ENCODE measurements around the gene PPHLN1. TPM values are rescaled to one million over a fixed set of nuclear protein-coding genes. Genes with fewer than 3 reads are reported as not detected.

Gene PPHLN1
- total RNA-seq, 1 donor: 75.1 TPM

DNA sequence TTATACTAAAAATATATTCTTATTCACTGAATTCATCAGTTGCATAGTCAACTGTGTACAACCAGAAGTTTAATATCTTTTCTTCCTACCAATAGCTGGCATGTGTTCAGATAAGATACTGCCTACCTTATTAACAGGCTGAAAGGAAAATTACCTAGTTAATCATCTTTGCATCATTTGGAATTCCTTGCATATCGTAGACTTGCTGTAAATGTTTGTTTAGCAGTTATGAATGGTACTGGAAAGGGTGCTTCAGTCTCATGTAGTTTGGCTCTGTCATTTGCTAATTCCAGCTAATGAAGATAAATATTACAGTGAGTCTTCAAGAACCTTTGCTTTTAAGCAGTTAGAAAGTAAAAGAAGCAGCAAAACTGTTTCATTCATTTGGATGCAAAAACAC, 84.4 kb downstream of the PPHLN1 start:
- no peak for DNase-seq (ENCODE audit: low read depth)
- no peak overlapping the region for H3K4me3 ChIP-seq (ENCODE audit: low read depth, low read length)
- TF ChIP-seq, protein P1, sequence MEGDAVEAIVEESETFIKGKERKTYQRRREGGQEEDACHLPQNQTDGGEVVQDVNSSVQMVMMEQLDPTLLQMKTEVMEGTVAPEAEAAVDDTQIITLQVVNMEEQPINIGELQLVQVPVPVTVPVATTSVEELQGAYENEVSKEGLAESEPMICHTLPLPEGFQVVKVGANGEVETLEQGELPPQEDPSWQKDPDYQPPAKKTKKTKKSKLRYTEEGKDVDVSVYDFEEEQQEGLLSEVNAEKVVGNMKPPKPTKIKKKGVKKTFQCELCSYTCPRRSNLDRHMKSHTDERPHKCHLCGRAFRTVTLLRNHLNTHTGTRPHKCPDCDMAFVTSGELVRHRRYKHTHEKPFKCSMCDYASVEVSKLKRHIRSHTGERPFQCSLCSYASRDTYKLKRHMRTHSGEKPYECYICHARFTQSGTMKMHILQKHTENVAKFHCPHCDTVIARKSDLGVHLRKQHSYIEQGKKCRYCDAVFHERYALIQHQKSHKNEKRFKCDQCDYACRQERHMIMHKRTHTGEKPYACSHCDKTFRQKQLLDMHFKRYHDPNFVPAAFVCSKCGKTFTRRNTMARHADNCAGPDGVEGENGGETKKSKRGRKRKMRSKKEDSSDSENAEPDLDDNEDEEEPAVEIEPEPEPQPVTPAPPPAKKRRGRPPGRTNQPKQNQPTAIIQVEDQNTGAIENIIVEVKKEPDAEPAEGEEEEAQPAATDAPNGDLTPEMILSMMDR (IDR thresholded peaks at IDR 0.05; ENCODE audit: insufficient read depth, low read depth, low read length): no peak

DNA sequence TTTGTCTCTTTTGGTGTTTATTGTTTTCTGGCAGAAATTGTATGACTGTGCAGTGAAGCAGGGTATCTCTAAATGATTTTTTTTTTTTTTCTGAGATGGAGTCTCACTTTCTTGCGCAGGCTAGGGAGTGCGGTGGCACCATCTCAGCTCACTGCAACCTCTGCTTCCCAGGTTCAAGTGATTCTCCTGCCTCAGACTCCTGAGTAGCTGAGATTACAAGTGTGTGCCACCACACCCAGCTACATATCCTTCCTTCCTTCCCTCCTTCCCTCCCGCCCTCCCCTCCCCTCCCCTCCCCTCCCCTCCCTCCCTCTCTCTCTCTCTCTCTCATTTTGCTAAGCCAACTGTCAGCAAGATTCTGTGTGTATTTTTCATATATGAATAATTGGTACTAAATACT, 94.4 kb downstream of the PPHLN1 start:
- DNase-seq (ENCODE audit: low read depth): no peak
- TF ChIP-seq, protein P1 (IDR thresholded peaks at IDR 0.05; ENCODE audit: insufficient read depth, low read depth, low read length): no peak
- no peak overlapping the region for H3K4me3 ChIP-seq (ENCODE audit: low read depth, low read length)

DNA sequence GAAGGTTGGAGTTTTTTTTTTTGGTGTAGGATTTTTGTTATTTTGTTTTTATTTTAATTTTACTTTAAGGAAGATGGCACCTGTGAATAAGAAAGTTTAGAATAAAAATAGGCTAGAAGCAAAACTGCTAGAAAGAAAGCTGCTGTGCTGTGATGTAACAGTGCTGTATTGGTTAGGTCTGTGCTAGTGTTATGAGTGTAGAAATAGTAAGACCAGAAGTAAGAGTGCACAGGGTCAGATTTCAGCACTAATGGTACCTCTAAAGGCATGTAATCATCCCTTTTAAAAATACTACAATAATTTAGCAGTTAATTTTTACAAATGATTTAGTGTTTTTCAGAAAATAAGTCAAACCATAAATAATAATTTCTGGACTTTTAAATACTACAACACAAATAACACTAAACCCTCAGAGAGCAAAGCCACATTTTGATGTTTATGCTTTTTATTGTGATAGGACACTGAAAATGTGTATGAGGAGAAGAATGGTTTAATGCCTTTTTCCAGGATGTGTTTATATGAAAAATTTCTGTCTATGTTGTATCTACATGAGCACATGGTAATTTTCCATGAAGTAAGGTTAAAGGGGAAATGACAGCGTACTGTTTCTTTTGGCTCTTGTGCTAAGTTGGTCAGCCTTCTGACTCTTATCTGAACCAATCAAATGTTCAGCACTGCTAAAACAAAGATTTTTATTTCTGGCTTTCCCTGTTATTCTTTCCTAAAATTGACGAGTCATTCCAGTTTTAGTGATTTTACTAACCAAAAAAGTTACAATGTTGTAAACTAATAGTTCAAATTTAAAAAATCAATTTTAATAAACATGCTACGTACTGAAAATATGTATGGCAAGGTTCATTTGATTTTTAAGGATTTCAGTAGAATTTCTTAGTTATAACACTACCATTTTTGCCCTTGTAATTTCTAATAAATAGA, 96.1 kb downstream of the PPHLN1 start:
- no peak overlapping the region for H3K4me3 ChIP-seq (ENCODE audit: low read depth, low read length)
- TF ChIP-seq, protein P1 (IDR thresholded peaks at IDR 0.05; ENCODE audit: insufficient read depth, low read depth, low read length): no peak
- peak; percentile 71 for DNase-seq (ENCODE audit: low read depth)

DNA sequence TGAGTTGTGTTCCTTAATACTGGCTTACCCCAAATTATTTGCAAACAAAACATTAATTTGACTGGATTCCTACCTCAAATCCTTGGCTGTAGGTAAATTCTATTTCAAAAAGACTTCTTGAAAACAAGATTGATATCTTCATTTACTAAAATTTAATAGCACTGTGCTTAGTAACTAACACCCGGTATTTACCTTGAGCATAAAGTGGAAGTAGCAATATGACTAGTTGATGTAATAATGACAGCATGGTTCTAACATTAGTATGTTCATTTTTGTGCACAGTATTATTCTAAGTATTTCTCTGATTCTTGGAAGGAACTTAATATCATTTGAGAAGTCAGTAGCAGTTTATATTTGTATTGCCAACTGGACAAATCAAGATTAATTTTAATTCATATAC, 96.8 kb downstream of the PPHLN1 start:
- no peak for DNase-seq (ENCODE audit: low read depth)
- H3K4me3 ChIP-seq (ENCODE audit: low read depth, low read length): no peak overlapping the region
- TF ChIP-seq, protein P1 (IDR thresholded peaks at IDR 0.05; ENCODE audit: insufficient read depth, low read depth, low read length): no peak

GRCh38 chr12:42426746-42427145, 100.8 kb downstream of the PPHLN1 start:
- no peak overlapping the region for H3K4me3 ChIP-seq (ENCODE audit: low read depth, low read length)
- TF ChIP-seq, protein P1 (IDR thresholded peaks at IDR 0.05; ENCODE audit: insufficient read depth, low read depth, low read length): no peak
- DNase-seq (ENCODE audit: low read depth): peak; percentile 43

- H3K4me3 ChIP-seq (ENCODE audit: low read depth, low read length): no peak overlapping the region
- TF ChIP-seq, protein P1 (IDR thresholded peaks at IDR 0.05; ENCODE audit: insufficient read depth, low read depth, low read length): no peak
- no peak for DNase-seq (ENCODE audit: low read depth)
Observed at GRCh38 chr12:42428850-42429249, 102.9 kb downstream of the PPHLN1 start.

Data from fibroblast of villous mesenchyme (primary cell).